ENCODE measurements around the gene CPSF2.
"Not testable (repeated sequence)": the region's sequence is repeated elsewhere in the genome, so short reads cannot be mapped to it uniquely, and the experiment has no call there.

CPSF2 gene

DNA sequence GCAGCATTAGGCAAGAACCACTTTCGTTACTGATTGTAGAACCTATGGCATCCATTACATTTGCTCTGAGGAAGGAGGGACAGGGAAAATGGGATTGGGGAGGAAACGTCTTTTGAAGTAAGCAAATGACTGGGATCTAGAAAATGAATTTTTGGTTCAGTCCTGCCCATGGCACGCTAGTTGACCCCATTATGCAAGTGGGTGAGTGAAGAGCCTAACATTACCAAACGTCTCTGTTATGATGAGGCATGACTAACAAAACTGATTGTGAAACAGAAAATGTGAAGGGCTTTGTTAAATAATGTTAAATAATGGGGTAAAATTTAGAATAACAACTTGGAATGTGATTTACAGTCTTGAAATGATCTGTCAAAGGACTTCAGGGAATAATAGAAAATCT lies 38.9 kb downstream of the CPSF2 start:
- no peak for DNase-seq

GRCh38 chr14:92161521-92161920 lies 39.8 kb downstream of the CPSF2 start:
- no peak for DNase-seq

GRCh38 chr14:92164958-92165357 lies 43.2 kb downstream of the CPSF2 start:
- DNase-seq: no peak

DNA sequence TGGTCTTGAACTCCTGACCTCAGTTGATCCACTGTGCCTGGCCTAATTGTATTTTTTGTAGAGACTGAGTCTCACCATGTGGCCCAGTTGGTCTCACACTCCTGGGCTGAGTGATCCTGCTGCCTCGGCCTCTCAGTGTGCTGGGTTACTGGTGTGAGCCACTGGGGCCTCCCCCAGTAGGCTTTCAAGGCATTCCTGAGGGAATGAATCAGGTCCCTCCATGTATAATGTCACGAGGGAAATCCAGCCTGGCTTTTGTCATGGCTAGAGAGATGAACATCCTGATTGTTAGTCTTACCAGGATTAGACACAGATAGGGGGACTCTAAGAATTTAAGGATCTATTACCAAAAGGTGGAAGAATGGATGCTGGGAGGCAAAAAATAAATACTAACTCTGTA lies 51.9 kb downstream of the CPSF2 start:
- no peak for DNase-seq

DNA sequence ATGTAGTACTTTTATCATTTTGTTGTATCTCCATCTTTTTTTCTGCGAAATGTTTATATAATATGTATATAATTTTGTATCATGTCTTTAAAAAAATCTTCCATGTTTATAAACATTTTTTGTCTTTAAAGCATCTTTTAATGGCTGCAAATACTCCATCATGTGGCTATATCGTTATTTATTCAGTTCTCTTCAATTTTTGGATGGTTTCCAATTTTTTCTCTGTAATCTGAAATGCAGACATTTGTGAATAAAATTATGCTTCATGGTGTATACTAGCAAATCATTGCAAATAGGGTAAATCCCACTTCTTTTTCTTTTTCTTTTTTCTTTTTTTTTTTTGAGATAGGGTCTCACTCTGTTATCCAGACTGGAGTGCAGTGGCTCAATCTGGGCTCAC lies 54.0 kb downstream of the CPSF2 start:
- DNase-seq: no peak

DNA sequence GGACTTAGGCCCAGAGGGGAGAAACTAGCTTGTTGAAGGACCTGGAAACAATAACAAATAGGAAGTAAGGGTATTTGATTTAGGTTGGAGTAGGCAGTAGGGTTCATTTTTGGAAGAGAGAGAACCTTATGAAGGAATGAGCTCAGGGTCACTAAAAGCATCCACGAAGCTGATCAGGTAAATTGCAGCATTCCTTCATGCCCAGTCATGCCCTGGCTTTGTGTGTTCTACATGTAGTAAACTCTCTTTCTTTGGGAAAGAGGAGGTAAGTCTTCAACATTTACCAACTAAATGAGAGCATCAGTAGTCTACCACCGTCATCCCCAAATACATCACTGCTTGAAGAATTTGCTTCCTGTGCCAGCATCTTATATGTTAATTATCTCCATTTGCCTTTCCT lies 54.7 kb downstream of the CPSF2 start:
- no peak for DNase-seq

DNA sequence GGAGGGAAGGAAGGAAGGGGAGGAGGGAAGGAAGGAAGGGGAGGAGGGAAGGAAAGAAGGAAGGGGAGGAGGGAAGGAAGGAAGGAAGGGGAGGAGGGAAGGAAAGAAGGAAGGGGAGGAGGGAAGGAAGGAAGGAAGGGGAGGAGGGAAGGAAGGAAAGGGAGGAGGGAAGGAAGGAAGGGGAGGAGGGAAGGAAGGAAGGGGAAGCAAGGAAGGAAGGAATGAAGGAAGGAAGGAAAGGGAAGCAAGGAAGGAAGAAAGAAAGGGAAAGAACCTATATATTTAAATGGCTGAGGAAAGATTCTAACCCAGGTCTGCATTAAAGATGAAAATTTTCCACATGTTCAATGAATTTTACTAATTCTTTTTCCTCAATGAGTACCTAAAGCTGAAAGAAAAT lies 57.4 kb downstream of the CPSF2 start:
- DNase-seq: not testable (repeated sequence)

- no peak for DNase-seq
Measured at GRCh38 chr14:92185559-92185958, 63.8 kb downstream of the CPSF2 start.

GRCh38 chr14:92187616-92188015 lies 65.8 kb downstream of the CPSF2 start:
- not testable (repeated sequence) for DNase-seq

DNA sequence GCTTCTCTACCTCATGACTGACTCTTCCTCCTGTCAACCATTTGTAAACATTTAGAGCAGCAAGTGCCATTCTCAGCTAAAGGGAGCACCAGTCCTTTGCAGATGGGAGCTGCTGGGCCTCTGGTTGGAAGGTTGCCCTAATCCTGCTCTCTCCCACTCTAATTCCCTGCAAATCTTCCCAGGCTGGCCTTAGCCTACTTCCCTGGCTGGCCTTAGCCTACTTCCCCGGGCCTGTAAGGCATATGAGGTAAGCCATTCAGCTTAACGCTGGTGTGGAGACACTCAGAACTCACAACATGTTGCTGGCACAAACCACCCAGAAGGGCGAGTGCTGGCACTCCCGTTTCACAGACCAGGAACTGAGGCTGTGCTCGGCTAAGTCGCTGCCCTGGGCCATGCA lies 69.0 kb downstream of the CPSF2 start:
- DNase-seq: no peak

- DNase-seq: no peak
Measured at GRCh38 chr14:92198804-92199203, 77.0 kb downstream of the CPSF2 start.

DNA sequence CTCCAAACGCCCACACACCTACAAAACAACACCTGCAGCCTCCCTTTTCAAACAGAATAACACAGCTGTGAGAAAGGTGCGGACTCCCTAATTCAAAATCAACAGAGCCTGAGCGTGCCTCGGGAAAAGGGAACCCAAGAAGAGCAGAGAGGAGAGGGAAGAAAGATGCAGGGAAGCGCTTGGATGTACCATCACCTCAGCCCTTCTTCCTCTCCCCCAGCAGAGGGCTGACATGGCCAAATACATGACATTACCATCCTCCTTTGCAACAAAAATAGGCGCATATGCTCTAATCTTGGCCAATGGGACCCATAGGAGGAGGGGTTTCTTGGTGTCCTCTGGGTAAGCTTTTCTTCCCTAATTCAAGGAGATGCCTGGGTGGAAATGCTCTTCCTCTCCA lies 78.0 kb downstream of the CPSF2 start:
- DNase-seq: no peak

- DNase-seq: no peak
Measured at GRCh38 chr14:92203116-92203515, 81.3 kb downstream of the CPSF2 start.

DNA sequence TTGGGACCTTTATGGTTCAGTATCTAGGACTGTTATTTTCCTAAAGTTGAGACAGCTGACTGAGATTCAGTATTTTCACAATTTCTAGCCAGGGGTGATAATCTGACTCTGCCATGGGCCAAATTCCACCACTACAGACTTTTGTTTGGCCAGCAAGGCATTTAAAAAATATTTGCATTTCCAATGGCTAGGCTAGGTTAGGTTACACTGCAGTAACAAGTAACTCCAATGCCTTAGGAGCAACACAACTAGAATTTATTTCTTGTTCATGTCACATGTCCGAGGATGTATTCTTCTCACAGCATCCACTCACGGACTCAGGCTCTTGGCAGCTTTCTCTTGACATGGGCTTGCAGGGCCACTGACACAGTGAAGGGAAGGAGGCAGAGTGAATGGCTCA lies 83.0 kb downstream of the CPSF2 start:
- no peak for DNase-seq

DNA sequence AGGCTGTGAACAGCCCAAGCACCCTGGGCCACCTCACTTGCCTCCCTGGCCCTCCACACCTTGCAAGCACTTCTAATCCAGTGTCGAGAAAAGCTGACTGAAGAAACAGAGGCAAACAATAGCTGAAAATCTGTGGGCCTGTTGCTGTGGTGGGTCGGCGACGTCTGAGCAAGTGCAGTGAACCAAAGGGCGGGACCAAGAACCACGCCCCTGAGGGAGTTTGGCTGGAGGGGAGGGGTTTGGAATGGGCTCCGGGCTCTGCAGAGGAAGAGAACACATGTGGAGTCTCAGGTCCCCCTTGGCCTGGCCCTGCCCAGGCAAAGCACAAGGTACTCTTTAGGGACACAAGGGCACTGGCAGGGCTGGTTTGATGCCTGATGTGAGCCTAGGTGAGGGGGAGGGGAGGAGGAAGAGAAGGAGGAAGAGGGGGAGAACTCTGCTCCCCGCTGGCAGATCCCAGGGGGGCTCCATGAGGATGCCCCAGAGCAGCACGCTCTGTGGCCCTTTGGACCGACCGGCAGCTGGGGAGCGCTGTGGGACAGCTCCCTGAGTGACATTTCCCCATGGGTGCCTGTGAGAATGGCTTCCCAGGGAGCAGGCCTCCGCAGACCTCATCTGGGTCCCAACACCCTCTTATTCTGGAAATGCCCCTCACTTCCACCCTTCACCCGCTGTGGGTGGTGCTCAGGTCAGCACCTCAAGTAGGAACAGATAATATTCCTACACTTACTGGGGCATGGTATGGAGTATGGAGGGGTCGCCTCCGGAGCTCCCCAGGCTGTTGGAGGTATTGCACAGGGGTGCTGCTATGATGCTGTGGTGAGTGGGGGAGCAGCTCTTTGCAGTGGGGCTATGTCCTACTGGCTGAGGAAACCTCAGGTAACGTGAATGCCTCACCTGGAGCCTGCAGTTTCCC lies 85.5 kb downstream of the CPSF2 start:
- no peak for DNase-seq

GRCh38 chr14:92207928-92208265 lies 86.1 kb downstream of the CPSF2 start:
- no peak for DNase-seq

GRCh38 chr14:92209141-92209540 lies 87.4 kb downstream of the CPSF2 start:
- no peak for DNase-seq

DNA sequence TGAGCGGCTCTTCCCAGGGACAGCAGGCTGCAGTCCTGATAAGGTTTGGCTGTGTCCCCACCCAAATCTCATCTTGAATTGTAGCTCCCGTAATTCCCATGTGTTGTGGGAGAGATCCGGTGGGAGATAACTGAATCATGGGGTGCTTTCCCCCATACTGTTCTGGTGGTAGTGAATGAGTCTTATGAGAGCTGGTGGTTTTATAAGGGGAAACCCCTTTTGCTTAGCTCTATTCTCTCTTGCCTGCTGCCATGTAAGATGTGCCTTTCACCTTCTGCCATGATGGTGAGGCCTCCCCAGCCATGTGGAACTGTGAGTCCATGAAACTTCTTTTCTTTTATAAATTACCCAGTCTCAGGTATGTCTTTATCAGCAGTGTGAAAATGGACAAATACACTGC lies 91.4 kb downstream of the CPSF2 start:
- DNase-seq: not testable (repeated sequence)

- DNase-seq: no peak
Measured at GRCh38 chr14:92215579-92215978, 93.8 kb downstream of the CPSF2 start.

- DNase-seq: no peak
Measured at GRCh38 chr14:92217936-92218335, 96.2 kb downstream of the CPSF2 start.

Data from stimulated activated naive CD4-positive, alpha-beta T cell (primary cell).